Activated CD8-positive, alpha-beta memory T cell treated with anti-CD3 and anti-CD28 coated beads for 1 hour (primary cell): Measurements from ENCODE around the gene ZFP62.
A peak's percentile ranks its signal among the peaks of the same experiment; 100 is the strongest.
"Not testable (repeated sequence)": the region's sequence is repeated elsewhere in the genome, so short reads cannot be mapped to it uniquely, and the experiment has no call there.

Source experiments
- DNase-seq, 2 donors: peaks; one replicate each; pipeline ENCODE4 v3.0.0-alpha.2; 2020; ENCODE audit warnings: low read depth in 1 of 2; ENCODE audit errors: extremely low read depth in 1 of 2

ZFP62 gene

DNA sequence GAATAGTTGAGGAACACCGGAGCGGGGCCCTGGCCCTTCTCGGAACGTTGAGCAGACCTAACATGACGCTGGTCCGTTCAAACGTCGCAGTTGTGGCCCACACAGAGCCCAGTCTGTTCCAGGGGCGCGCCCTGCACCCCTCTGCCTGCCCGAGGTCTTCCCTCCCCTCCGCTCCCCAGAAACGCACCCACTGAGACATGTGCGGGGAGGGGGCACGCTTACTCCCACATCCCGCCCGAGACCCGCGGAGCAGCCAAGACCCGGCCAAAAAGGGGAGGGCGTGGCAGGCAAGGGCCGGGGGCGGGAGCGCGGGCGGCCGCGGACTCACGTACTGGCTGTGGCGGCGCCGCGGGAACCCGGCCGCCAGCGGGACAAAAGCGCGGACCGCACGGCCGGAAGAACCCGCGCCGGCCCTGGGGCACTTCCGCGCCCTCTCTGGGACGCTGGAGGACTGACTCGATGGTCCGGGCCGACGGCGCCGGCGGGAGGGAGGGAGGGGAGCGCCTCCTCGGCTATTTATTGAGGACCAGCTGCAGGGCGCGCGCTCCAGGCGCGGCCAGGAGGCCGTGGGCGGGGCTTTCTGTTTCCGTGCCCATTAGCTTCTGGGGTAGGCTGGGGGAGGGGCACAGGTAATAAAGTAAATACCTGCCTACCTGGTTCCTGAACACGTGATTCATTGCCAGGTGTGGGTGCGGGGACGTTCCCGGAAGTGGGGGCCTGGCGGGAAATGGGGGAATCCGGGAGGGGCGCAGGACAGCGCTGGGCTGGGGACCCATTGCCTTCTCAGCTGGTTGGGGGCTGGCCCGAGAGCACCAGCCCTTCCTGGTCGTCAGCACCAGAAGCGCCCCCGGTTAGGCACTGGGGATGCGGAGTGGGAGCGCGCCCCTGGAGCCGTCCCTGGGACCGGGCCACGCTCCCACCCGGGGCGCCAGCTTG lies at the start of gene ZFP62:
ZFP62 (minus strand) TSS at position 390 of the 936 bp plus-strand sequence; CDS start at position 333, 57 bp downstream.
- peak; percentile 58 to 79 for DNase-seq

DNA sequence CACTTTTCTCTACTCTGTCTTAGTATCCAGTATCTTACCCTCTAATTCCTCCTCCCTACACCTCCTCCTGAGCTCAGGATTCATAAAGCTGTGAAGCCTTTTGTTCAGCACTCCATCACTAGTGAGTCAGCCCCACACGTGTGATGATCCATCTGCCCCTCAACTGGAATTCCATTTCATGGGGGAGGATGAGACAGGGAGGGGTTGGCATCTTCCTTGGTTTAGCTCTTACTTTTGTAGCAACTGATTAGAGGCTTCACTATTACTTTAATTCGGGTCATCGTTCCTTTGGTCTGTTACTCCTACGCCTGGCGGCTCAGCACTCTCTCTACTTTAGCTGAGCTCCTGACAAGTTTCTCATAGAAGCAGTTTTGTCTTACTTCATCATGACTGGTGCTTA lies 49.7 kb upstream of the ZFP62 start:
- DNase-seq = no peak

- DNase-seq = no peak
These were observed 49.1 kb upstream of the ZFP62 start for GRCh38 chr5:180910182-180910581.

DNA sequence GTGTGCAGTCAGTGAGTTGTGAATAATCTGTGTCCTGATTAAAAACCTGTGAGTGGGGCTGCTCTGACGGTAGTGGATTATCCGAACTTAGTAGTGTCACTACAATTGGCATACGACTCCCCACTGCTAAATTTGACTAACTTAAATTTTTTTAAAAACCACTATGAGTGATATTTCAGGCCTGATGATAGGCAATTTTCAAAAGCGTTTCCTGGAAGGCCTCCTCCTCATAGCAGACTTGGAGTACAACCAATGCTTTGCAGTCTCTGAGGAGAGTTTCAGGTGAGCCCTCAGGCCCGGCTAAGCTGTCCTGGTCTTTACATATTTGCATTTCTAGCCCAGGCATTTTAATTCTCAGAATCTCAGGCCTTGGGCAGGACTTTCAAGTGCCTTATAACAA lies 48.7 kb upstream of the ZFP62 start:
- no peak for DNase-seq

- no peak for DNase-seq
These were observed 48.1 kb upstream of the ZFP62 start for GRCh38 chr5:180908998-180909731.

- no peak for DNase-seq
These were observed 47.3 kb upstream of the ZFP62 start for GRCh38 chr5:180908400-180908799.

DNA sequence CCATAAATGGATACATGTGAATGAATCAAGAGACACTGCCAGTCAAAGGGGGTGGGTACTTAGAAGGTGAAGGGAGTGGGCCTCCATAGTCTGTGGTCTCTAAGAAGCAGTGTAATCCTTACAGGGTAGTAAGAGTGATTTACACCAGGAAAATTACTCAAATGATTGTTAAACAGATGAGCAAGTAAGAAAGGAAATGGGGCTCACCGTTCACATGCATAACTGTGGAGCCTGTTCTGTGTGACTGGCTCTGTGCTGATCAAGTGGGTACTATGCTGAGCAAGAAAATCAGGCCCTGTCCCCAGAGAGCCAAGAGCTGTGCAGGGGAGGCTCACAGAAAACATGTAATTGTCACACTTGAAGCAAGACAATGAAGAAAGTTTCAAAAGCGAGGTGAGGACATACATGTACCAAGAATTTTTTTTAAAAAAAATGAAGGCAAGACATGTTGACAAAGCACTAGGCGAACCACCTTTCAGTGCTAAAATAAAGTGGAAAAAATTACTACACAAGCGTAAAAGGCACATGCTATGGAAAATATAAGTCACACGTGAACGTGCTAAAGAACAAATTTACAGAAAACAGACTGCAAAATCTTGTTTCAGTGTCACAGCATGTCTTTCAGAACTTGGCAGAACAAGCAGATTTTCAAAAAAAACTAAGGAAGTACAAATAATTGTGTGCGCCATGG lies 40.4 kb upstream of the ZFP62 start:
- no peak for DNase-seq

- DNase-seq = no peak
These were observed 39.1 kb upstream of the ZFP62 start for GRCh38 chr5:180900178-180900577.

GRCh38 chr5:180898621-180899246 lies 37.7 kb upstream of the ZFP62 start, which contains the start of gene BTNL8:
TSS of gene BTNL8 (plus strand) at chr5:180899159. CDS start at chr5:180899311, 152 bp downstream.
- no peak for DNase-seq

GRCh38 chr5:180895330-180895729 lies 34.3 kb upstream of the ZFP62 start:
- DNase-seq = not testable (repeated sequence)

DNA sequence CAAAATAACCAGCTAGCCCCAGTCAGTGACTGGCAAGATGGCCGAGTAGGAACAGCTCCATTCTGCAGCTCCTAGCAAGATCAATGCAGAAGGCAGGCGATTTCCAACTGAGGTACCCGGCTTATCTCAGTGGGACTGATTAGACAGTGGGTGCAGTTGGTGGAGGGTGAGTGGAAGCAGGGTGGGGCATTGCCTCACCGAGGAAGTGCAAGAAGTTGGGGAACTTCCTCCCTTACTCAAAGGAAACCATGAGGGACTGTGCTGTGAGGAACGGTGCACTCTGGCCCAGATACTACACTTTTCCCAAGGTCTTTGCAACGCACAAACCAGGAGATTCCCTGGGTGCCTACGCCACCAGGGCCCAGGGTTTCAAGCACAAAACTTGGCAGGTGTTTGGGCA lies 28.3 kb upstream of the ZFP62 start:
- DNase-seq = no peak

DNA sequence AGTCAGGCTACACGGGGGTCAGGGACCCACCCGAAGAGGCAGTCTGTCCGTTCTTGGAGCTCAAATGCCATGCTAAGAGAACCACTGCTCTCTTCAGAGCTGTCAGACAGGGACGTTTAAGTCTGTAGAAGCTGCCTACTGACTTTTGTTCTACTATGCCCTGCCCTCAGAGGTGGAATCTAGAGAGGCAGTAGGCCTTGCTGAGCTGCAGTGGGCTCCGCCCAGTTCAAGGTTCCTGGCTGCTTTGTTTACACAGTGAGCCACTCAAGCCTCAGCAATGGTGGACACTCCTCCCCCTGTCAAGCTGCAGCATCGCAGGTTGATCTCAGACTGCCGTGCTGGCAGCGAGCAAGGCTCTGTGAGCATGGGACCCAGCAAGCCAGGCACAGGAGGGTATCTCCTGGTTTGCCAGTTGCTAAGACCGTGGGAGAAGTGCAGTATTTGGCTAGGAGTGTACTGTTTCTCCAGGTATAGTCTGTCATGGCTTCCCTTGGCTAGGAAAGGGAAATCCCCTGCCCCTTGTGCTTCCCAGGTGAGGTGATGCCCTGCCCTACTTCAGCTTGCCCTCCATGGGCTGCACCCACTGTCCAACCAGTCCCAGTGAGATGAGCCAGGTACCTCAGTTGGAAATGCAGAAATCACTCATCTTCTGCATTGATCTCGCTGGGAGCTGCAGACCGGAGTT lies 24.9 kb upstream of the ZFP62 start:
- not testable (repeated sequence) for DNase-seq

DNA sequence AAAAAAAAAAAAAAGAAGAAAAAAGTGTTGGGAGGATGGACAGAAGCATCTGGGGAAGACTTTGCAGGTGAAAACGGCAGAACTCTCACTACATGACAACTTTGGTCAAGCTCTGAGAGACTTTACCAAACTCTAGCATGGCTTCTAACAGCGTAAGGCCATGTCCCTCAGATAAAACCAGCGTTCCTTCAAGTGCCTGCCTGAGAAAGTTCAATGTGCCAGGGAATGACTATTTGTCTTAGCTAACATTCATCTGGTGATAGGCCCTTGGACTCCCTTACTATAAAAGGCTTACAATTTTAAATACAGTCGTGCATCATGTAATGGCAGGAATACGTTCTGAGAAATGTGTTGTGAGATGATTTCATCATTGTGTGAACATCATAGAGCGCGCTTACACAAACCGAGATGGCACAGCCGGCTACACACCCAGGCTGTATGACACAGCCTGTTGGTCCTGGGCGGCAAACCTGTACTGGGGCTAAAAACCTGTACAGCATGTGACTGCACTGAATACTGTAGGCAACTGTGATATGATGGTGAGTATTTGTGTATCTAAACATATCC lies 14.9 kb upstream of the ZFP62 start:
- DNase-seq = no peak

DNA sequence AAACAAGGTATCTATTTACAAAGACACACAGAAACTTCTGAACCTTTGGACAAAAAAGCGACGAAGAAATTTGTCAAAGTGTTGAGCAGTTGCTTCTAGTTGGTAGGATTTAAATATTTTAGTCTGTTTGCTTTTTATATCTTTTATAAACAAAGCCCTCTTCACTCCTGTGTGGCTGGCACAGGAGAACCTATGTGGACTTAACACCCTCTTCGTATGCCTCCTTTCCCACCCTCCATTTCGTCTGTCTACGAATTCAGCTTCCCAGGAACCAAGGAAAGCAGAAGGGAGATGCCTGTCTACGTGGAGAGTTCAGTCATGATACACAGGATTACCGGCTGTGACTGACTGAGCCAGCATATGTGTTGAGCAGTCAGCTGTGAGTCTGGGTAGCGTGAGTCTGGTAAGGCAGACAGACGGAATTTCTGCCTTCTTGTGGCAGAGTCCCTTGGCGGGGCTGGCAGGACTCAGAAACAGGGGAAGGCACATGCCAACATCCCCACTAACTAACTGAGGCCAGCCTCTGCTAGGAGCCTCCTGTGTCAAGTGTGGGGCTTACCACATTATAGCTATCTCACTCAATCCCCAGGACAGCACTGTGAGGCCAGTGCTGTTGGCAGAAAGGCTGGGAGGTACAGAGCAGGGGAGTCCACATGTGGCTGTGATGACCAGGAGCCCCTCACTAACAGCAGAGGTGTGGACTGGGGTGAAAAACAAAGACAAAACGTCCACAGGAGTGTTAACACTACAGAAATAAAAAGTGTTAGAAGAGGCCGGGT lies 13.9 kb upstream of the ZFP62 start:
- no peak for DNase-seq

DNA sequence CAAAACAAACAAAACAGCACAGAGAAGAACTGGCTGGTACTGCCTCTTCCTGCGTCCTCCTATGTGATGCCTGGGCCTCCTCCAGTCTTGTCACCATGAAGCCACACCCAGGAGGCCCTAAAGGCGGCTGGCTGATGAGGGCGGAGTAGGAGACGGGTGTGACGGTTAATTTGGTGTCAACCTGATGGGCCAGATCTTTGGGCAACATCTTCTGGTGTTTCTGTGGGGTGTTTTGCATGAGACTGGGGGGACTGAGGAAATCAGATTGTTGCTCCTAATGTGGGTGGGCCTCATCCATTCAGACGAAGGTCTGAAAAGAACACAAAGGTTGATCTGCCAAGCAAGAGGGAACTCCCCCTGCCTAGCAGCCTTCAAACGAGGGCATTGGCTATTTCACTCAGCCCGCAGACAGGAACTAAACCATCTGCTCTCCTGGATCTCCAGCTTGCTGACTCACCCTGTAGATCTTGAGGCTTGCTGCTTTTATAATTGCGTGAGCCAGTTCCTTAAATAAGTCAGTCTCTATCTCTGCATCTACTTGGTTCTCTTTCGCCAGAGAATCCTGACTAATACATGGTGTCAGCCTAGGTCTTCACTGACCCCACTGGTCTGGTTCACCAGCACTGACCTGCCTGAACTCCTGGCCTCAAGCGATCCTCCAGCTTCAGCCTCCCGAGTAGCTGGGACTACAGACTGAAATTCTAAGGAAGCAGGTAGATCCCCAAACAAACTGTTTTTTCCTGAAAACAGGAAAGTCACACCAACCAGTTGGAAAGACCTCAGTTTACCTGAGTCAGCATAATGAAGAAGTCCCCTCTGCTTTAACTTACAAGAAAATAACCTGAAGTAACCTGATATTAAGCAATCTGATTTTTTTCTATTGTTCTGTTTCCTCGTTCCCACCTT lies 12.8 kb upstream of the ZFP62 start:
- no peak for DNase-seq

- no peak for DNase-seq
These were observed 11.3 kb upstream of the ZFP62 start for GRCh38 chr5:180872419-180872818.

DNA sequence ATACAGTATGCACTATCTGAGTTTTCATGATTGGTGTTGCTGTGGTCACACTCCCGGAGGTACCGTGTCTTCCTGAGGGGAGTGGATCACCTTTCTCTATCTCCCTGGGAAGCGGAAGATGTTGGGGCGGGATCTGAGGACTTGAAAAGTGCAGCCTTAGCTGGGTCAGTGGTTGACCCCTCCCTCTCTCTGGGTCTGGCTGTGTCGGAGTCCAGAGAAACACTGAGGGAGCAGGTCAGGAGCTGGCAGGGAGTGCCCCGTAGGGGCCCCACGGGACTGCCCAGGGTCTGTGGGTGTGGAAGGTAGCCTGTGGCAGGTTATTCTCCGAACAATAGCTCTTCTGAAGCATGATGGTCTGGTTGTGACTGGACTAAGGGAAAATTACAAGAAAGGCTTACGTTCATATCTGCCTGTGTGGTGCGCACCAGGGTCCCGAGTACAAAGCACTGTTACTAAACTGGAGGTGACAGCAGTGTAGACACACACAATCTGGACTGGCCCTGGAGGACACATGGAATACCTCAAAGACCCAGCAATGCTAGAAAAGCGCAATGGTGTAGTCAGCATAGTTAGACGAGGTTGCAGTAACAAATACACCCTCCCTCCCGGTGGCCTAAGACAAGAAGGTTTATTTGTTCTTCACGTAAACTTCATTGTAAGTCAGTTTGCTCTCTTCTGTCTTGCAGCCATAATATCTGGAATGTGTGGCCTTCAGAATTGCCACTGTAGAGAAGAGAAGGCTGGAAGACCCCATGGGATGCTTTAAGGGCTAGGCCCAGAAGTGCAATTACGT lies 9.4 kb upstream of the ZFP62 start:
- DNase-seq = no peak
